ENCODE data around the gene CD207. TPM values are rescaled to one million over a fixed set of nuclear protein-coding genes. Genes with fewer than 3 reads are reported as not detected.

Gene CD207
- total and polyA plus RNA-seq, 2 of the 8 experiments (the other 6 are each of a cell fraction or from before 2014, with no cell fraction given) = not detected

DNA sequence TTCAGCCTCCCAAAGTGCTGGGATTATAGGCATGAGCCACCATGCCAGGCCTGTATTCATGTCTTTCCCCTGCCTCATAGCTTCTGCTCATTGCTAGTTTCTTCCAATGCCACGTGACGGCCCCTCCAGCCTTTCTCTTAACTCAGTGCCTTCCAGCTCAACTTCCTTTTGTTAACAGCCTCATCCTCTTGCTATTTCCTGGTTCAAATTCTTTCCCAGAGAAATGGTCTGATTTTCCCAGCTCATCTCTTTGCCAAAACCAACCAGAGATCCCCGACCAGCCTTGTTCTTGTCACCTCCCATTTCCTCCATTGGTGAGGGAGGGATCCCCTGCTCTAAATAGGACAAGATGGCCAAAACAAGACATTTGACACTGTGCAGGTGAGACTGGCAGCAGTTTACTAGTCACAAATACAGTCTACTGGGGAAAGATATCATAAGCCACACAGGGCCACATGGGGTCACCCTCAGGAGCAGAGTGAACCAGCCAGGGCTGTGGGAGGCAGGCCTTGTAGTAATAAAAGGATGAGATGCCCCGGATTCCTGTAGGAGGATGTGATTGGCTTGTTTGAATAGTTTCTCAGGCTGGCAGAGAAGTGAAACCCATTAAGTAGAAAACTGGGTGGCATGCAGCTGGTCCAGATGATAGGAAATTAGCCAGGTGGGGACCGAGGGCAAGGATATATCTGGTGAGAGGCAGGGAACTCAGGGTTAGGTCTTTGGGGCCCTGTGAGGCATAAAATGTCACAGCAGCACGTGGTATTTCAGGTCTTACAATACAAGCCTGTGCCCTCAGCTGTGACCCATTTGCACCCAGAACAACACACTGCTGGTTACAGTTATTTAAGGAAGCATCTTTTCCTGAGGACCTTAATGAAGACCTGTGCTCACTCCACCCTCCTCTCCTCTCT is 6.4 kb downstream of the CD207 start:
- H2AFZ ChIP-seq (ENCODE audit: low read length) = no peak overlapping the region
- no peak overlapping the region for H2BK120ac ChIP-seq (replicated peaks; ENCODE audit: low read depth, low read length)
- H4K20me1 ChIP-seq (replicated peaks in 1 of 2; ENCODE audit: control insufficient read depth in 1 of 2, insufficient read depth in 2 of 2, low read length in 2 of 2) = no peaks in the 10 kb centered on the region
- H3K9ac ChIP-seq (replicated peaks in 1 of 4; ENCODE audit: extremely low read depth in 1 of 4, low read depth in 3 of 4, low read length in 3 of 4) = no peak overlapping the region
- no peak overlapping the region for H3K14ac ChIP-seq (ENCODE audit: insufficient read length)
- no peak overlapping the region for H2BK5ac ChIP-seq (ENCODE audit: low read depth, low read length)
- CTCF ChIA-PET (ENCODE audit: partially characterized antibody) = interaction anchor here (0.9 to 2.1 kb wide), 6 partner anchors 8 to 172 kb away, joined by 3 to 8 read pairs (median 3); partner anchors contain the start of genes CLEC4F and FIGLA
- peak overlapping the region; percentile 18; the same call in 1 of the 2 replicates for H2BK15ac ChIP-seq (ENCODE audit: low read length)
- peak overlapping the region; percentile 9; the same call in 1 of the 2 replicates for H2BK12ac ChIP-seq (ENCODE audit: low read depth, low read length)
- no peak overlapping the region; the same call in 1 of the 2 replicates for H3K18ac ChIP-seq (ENCODE audit: extremely low read depth, low read length)
- H3K4me3 ChIP-seq (ENCODE audit: extremely low read depth in 1 of 4, insufficient read depth in 2 of 4, low read depth in 3 of 4, low read length in 4 of 4) = no peak overlapping the region
- no peaks in the 10 kb centered on the region for H3K9me3 ChIP-seq (ENCODE audit: insufficient read depth in 2 of 2, low read depth in 1 of 2, low read length in 1 of 2)
- no peak overlapping the region for H3K4me2 ChIP-seq (ENCODE audit: insufficient read depth in 1 of 2, low read depth in 2 of 2, low read length in 2 of 2)
- no peak overlapping the region for H2AK5ac ChIP-seq (ENCODE audit: low read depth, low read length)
- DNase-seq (ENCODE audit: low read depth in 1 of 2, low spot score in 2 of 2) (no peak), FAIRE-seq (no peak)
- 0 out of 2 replicates have a peak overlapping the region, but pooled peaks have one; percentile 13 for H2BK20ac ChIP-seq (ENCODE audit: low read length)
- H4K5ac ChIP-seq (ENCODE audit: insufficient read length, low read depth, low read length) = no peak overlapping the region
- H3K4ac ChIP-seq (replicated peaks; ENCODE audit: insufficient read length, low read depth, low read length) = no peak overlapping the region
- no peaks in the 10 kb centered on the region for H3K79me2 ChIP-seq (ENCODE audit: control insufficient read depth in 1 of 2, insufficient read depth in 2 of 2, low read length in 2 of 2)
- H3K36me3 ChIP-seq (ENCODE audit: control insufficient read depth in 2 of 4, insufficient read depth in 4 of 4, low read length in 3 of 4) = no peaks in the 10 kb centered on the region
- no peak overlapping the region for H4K91ac ChIP-seq (replicated peaks; ENCODE audit: insufficient read length, low read length)
- POLR2A ChIA-PET (ENCODE audit: partially characterized antibody) = no interaction called here
- no peak overlapping the region for H3K23ac ChIP-seq (ENCODE audit: insufficient read length)
- H3K27ac ChIP-seq (ENCODE audit: low read depth, low read length) = no peak overlapping the region
- no peaks in the 10 kb centered on the region for H3K23me2 ChIP-seq (ENCODE audit: low read depth, low read length)
- no peak overlapping the region; the same call in 1 of the 2 replicates for H4K8ac ChIP-seq (ENCODE audit: extremely low read depth, insufficient read depth, low read length)
- no peaks in the 10 kb centered on the region for H3K79me1 ChIP-seq (ENCODE audit: low read depth, low read length)
- H3K27me3 ChIP-seq (replicated peaks in 1 of 4; ENCODE audit: control insufficient read depth in 3 of 4, extremely low read depth in 1 of 4, insufficient read depth in 3 of 4, low read length in 3 of 4) = no peaks in the 10 kb centered on the region; a peak in 2 of 7 replicates
- no peak overlapping the region for H3K56ac ChIP-seq (replicated peaks; ENCODE audit: insufficient read length, low read depth, low read length)
- WGBS, 2 experiments (ENCODE audit: extremely low coverage in 1 of 2, insufficient coverage in 1 of 2, insufficient read length in 1 of 2, insufficient replicate concordance in 2 of 2, low coverage in 1 of 2, low lambda C conversion rate in 2 of 2, missing lambda C conversion rate in 1 of 2) = 86% methylated on average over 6 of the region's 6 CpGs; no CpG with 5 or more reads in 1 of the 2 experiments
- peaks cover 0 to 5% (median 2%) of the 10 kb centered on the region in 4 experiments; a peak in 4 of 7 replicates for H3K4me1 ChIP-seq (replicated peaks in 1 of 4; ENCODE audit: control insufficient read depth in 3 of 4, insufficient read depth in 4 of 4, low read length in 3 of 4)
- TF ChIP-seq, protein P1, sequence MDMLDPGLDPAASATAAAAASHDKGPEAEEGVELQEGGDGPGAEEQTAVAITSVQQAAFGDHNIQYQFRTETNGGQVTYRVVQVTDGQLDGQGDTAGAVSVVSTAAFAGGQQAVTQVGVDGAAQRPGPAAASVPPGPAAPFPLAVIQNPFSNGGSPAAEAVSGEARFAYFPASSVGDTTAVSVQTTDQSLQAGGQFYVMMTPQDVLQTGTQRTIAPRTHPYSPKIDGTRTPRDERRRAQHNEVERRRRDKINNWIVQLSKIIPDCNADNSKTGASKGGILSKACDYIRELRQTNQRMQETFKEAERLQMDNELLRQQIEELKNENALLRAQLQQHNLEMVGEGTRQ (IDR thresholded peaks at IDR 0.05; ENCODE audit: low read length) = no peak
- TF ChIP-seq KDM1A (IDR thresholded peaks at IDR 0.05; ENCODE audit: borderline replicate concordance, low read length) (no peak), TAF7 (optimal IDR thresholded peaks at IDR 0.05; ENCODE audit: borderline replicate concordance, low read depth, low read length) (no peak), EP300 (IDR thresholded peaks at IDR 0.05; ENCODE audit: borderline replicate concordance in 1 of 2, low read depth in 2 of 2, low read length in 2 of 2) (no peak), TAF1 (IDR thresholded peaks at IDR 0.05; ENCODE audit: low read depth, low read length) (no peak), RAD21 (IDR thresholded peaks at IDR 0.05 in 1 of 2, conservative IDR thresholded peaks at IDR 0.05 in 1 of 2; ENCODE audit: low read depth in 2 of 2, low read length in 2 of 2) (no peak), GABPA (IDR thresholded peaks at IDR 0.05; ENCODE audit: borderline replicate concordance, insufficient read depth, low read length) (no peak), ASH2L (IDR thresholded peaks at IDR 0.05; ENCODE audit: low read length) (no peak), SAP30 (IDR thresholded peaks at IDR 0.05; ENCODE audit: insufficient read depth, insufficient replicate concordance, low read length) (no peak)

All from H1 (cell line).